Ovary (tissue), 3 donors: ENCODE results near the gene MAPK8IP3.

Source experiments
- EP300 ChIP-seq: sonication (generic); formaldehyde crosslinking; IDR thresholded peaks from one replicate; pipeline ENCODE4 v1.6.1; 2017; ENCODE audit warnings: antibody characterized with exemption
- POLR2A ChIP-seq: fragments of 450-650 bp; IDR thresholded peaks from one replicate; pipeline ENCODE4 v1.6.1; 2017; ENCODE audit warnings: antibody characterized with exemption, mild to moderate bottlenecking, moderate library complexity
- TF ChIP-seq, protein P1 (sequence below), 3 donors: fragments of 450-650 bp in 2 of 3; fragments of 200-600 bp in 1 of 3; IDR thresholded peaks; one replicate each; pipeline versions ENCODE4 v1.5.1 to v1.8.0; 2016 to 2022; ENCODE audit warnings: antibody characterized with exemption in 3 of 3, mild to moderate bottlenecking in 1 of 3
- donor health status: DM: no; HTN: no; CAD: no.

DNA sequence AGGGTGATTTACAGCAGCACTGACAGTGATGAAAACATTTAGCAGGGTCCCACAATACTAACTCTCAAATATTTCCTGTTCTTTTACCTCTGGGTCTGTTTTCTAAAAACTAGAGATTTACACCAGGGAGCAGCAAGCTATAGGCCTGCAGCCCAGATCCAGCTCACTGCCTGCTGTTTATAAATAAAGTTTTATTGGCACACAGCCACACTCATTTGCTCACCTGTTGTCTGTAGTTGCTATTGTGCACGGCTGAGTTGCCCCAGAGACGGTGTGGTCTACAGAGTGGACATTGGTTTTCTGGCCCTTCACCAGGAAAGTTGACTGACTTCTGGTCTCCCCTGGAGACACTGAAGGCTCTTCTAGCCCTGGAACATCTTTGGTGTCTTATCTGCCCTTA is 44.2 kb upstream of the MAPK8IP3 start:
- TF ChIP-seq, protein P1, sequence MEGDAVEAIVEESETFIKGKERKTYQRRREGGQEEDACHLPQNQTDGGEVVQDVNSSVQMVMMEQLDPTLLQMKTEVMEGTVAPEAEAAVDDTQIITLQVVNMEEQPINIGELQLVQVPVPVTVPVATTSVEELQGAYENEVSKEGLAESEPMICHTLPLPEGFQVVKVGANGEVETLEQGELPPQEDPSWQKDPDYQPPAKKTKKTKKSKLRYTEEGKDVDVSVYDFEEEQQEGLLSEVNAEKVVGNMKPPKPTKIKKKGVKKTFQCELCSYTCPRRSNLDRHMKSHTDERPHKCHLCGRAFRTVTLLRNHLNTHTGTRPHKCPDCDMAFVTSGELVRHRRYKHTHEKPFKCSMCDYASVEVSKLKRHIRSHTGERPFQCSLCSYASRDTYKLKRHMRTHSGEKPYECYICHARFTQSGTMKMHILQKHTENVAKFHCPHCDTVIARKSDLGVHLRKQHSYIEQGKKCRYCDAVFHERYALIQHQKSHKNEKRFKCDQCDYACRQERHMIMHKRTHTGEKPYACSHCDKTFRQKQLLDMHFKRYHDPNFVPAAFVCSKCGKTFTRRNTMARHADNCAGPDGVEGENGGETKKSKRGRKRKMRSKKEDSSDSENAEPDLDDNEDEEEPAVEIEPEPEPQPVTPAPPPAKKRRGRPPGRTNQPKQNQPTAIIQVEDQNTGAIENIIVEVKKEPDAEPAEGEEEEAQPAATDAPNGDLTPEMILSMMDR (IDR thresholded peaks at IDR 0.05) = no peak
- no peak for TF ChIP-seq EP300
- no peak for TF ChIP-seq POLR2A
